GM18519 (cell line): ENCODE data around the gene MCOLN1.
"Not testable (repeated sequence)": the region's sequence is repeated elsewhere in the genome, so short reads cannot be mapped to it uniquely, and the experiment has no call there.

Experiments
- ATAC-seq: cut with Tn5 transposase; IDR thresholded peaks from one replicate; pipeline ENCODE4 v1.9.1; 2021; ENCODE audit warnings: mild to moderate bottlenecking, moderate library complexity; ENCODE audit not compliant: unreplicated experiment, low FRiP score

MCOLN1 gene

DNA sequence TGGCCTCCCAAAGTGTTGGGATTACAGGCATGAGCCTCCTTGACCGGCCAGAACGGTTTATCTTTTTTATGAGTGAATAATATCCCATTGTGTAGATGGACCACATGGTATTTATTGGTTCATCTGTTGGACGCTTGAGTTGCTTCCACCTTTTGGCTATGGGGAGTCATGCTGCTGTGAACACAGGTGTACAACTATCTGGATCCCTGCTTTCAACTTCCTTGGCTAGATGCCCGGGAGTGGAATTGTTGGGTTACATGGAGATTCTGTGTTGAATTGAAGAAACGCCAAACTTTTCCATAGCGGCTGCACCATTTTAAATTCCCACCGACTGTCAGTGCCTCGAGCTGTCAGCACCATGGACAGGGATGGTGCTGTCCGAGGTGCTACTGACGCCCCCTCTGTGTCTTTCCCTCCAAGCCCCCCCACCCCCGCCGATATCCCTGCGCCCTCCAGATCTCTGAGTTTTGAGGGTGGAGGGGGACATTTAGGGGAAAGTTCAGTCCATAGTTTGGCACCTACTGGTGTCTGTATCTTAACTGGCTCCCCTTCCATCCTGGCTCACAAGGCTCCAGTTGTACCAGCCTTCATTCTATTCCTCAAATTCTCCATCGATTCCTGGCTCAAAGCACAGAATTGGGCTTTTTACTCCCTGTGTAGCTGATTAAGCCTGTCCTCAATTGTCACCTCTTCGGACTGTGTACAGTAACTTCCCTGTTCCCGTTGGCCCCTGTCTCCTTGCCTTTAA is 40.4 kb downstream of the MCOLN1 start:
- no peak for ATAC-seq

DNA sequence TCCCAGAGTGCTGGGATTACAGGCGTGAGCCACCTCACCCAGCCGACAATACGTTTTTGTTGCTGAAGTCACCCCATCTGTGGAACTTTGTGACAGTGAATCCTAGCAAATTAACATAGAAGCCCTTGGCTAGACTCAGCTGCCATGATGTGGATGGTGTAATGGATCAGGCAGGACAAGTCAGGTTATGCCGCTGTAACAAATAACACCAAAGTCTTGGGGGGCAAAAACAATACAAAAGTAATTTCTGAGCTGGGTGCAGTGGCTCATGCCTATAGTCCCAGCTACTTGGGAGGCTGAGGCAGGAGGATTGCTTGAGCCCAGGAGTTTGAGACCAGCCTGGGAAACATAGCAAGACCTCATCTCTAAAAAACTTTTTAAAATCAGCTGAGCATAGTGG is 42.4 kb downstream of the MCOLN1 start:
- no peak for ATAC-seq

DNA sequence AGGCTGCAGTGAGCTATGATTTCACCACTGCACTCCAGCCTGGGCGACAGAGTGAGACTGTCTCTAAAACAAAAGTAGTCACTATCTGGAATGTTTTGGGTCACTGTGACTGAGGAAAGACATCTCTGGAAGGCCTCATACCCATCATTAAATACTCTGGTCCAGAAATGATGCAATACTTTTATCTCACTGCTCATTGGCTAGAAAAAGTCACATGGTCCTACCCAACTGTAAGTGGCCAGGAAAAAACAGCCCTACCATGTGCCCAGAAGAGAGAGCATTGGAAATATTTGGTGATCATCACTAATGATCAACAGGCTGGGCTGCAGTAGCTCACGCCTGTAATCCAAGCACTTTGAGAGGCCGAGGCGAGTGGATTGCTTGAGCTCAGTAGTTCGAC is 42.9 kb downstream of the MCOLN1 start:
- ATAC-seq, result no peak

DNA sequence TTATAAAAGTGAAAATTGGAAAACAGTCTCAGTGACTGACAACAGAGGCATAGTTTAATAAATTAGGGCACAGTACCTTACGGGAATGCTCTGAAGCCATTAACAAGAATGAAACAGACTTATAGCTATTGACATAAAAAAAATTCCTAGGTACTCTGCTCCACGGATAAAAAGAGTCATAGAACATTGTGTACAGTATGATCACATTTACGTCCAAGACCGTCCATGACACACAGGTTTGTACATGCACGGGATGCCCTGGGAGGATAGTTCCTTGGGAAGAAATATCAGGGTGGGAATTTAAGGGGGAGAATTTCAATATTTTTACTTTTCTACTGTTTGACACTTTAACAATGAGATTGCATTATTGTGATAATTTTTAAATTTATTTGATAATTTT is 48.3 kb downstream of the MCOLN1 start:
- ATAC-seq, result no peak

GRCh38 chr19:7575434-7576040 is 53.1 kb downstream of the MCOLN1 start:
- no peak for ATAC-seq

DNA sequence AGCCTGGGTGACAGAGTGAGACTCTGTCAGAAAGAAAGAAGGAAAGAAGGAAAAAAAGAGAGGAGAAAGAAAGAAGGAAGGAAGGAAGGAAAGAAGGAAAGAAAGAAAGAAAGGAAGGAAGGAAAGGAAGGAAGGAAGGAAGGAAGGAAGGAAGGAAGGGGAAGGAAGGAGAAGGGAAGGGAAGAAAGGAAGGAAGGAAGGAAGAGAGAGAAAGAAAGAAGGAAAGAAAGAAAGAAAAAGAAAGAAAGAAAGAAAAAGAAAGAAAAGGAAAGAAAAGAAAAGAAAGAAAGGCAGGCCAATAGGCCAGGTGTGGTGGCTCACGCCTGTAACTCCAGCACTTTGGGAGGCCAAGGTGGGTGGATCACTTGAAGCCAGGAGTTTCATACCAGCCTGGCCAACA is 55.0 kb downstream of the MCOLN1 start:
- ATAC-seq, result not testable (repeated sequence)

- no peak for ATAC-seq
Measured at GRCh38 chr19:7578127-7578526, 55.7 kb downstream of the MCOLN1 start.

DNA sequence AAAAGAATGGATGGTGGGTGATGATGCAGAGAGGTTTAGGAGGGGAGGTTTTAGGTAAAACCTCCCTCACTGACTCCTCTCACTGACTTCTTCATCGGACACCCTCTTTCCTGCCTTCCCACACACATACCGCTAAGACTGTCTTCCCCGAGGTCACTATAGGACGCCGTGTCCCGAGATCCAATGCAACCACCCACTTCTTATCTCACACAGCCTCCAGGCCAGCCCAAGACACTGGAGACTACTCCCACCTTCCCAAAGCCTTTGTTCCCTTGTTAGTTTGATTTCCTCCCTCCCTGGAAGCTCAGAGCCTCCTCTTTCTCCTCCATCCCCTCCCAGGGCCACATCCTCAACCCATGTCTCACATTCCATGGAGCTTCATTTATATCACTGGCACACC is 56.8 kb downstream of the MCOLN1 start:
- ATAC-seq, result no peak

GRCh38 chr19:7582446-7582845 is 60.0 kb downstream of the MCOLN1 start:
- no peak for ATAC-seq
